Chondrocyte (in vitro differentiated cells): ENCODE results near the gene UACA. TPM values are rescaled to one million over a fixed set of nuclear protein-coding genes. Genes with fewer than 3 reads are reported as not detected.
"Not testable (repeated sequence)": the region's sequence is repeated elsewhere in the genome, so short reads cannot be mapped to it uniquely, and the experiment has no call there.

ENCODE experiments used
- DNase-seq: peaks from one replicate; pipeline ENCODE4 v3.0.0; 2021; ENCODE audit warnings: mixed read lengths, low spot score
- H3K27ac Mint-ChIP-seq: one replicate; pipeline ENCODE4 v1.8.0; 2021; ENCODE audit warnings: mild to moderate bottlenecking, moderate library complexity, mixed read lengths; ENCODE audit not compliant: unreplicated experiment
- H3K27me3 Mint-ChIP-seq: 2 replicates; pipeline ENCODE4 v1.8.0; 2021; ENCODE audit warnings: low read depth, mixed read lengths
- H3K36me3 Mint-ChIP-seq: 2 replicates; pipeline ENCODE4 v1.8.0; 2021; ENCODE audit warnings: low read depth, mixed read lengths
- H3K4me1 Mint-ChIP-seq: 2 replicates; pipeline ENCODE4 v1.8.0; 2021; ENCODE audit warnings: low read depth, mild to moderate bottlenecking, mixed read lengths
- H3K4me3 Mint-ChIP-seq: one replicate; pipeline ENCODE4 v1.8.0; 2021; ENCODE audit warnings: mild to moderate bottlenecking, moderate library complexity, mixed read lengths; ENCODE audit not compliant: unreplicated experiment
- H3K9me3 Mint-ChIP-seq: 2 replicates; pipeline ENCODE4 v1.8.0; 2021; ENCODE audit warnings: low read depth, mixed read lengths
- total RNA-seq: library from RNA; stranded (reverse); gene quantifications from 3 replicates; pipeline ENCODE4 v1.2.1, GENCODE V29; 2021
- TF ChIP-seq, protein P1 (sequence below): fragments of 200-600 bp; sonication (generic); IDR thresholded peaks from 2 replicates; pipeline ENCODE4 v1.5.0; 2021; ENCODE audit warnings: antibody characterized with exemption, mild to moderate bottlenecking, moderate library complexity

Gene UACA
- total RNA-seq, 1 donor from 2014 or later: 249 TPM

- TF ChIP-seq, protein P1, sequence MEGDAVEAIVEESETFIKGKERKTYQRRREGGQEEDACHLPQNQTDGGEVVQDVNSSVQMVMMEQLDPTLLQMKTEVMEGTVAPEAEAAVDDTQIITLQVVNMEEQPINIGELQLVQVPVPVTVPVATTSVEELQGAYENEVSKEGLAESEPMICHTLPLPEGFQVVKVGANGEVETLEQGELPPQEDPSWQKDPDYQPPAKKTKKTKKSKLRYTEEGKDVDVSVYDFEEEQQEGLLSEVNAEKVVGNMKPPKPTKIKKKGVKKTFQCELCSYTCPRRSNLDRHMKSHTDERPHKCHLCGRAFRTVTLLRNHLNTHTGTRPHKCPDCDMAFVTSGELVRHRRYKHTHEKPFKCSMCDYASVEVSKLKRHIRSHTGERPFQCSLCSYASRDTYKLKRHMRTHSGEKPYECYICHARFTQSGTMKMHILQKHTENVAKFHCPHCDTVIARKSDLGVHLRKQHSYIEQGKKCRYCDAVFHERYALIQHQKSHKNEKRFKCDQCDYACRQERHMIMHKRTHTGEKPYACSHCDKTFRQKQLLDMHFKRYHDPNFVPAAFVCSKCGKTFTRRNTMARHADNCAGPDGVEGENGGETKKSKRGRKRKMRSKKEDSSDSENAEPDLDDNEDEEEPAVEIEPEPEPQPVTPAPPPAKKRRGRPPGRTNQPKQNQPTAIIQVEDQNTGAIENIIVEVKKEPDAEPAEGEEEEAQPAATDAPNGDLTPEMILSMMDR: no peak
- no peak for DNase-seq
- no peaks in the 10 kb centered on the region for H3K9me3 Mint-ChIP-seq
- no peaks in the 10 kb centered on the region for H3K27me3 Mint-ChIP-seq
- peaks cover 19% of the 10 kb centered on the region for H3K36me3 Mint-ChIP-seq
- no peak overlapping the region for H3K4me3 Mint-ChIP-seq
- peaks cover 15% of the 10 kb centered on the region for H3K4me1 Mint-ChIP-seq
- H3K27ac Mint-ChIP-seq: peak overlapping the region; percentile 33
These were observed 93.2 kb downstream of the UACA start for GRCh38 chr15:70669966-70670658.

DNA sequence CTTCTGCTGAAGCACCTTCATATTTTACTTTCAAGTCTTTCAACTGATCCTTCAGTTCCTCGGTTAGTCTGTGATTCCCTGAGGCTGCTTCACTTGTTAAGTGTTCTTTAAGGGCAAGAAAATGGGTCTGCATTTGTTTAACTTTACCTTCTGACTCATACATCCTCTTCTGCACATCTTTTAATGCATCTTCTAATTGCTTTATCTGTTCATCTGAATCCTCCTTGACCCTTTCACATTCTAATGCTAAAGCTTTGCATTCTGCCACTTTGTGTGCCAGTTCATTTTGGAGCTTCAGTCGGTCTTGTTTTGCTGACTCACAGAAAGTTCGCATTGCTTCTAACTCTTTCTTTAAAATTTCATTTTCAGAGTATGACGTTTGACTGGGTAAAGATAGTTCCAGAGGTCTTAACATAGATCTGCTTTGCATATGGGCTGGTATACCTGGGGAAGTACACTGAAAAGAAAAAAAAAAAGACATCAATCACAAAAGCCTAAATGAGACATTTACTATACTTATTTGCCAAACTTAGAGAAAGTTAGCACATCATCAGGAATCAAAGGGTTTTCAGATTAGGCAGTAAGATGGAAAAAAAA, 94.3 kb downstream of the UACA start:
- Mint-ChIP-seq H3K9me3 (no peaks in the 10 kb centered on the region), H3K4me1 (peaks cover 15% of the 10 kb centered on the region), H3K27ac (no peak overlapping the region), H3K4me3 (no peak overlapping the region), H3K27me3 (no peaks in the 10 kb centered on the region), H3K36me3 (peaks cover 18% of the 10 kb centered on the region)
- TF ChIP-seq, protein P1: no peak
- DNase-seq: no peak

DNA sequence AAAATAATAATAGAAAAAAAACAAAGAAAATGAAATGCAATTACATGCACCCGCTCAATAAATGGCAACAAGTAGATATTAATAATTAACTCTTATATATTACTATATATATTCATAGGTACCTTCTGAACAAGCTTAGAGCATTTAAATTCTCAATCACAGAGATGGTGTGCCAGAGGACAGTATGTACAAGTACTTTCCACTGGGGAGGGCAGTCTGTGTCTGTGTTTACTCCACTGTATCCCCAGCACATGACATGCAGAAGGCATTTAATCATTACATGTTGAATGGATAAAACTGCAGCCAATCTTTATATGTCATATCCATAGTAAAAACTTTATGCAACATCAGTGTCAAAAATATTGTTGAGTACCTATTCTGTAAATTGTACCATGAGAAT, 97.8 kb downstream of the UACA start:
- no peak for DNase-seq
- Mint-ChIP-seq H3K4me1 (peaks cover 10% of the 10 kb centered on the region), H3K9me3 (no peaks in the 10 kb centered on the region)

GRCh38 chr15:70664494-70664893, 98.9 kb downstream of the UACA start:
- Mint-ChIP-seq H3K27me3 (no peaks in the 10 kb centered on the region), H3K27ac (no peak overlapping the region), H3K4me1 (peaks cover 10% of the 10 kb centered on the region), H3K36me3 (peaks cover 26% of the 10 kb centered on the region), H3K4me3 (no peak overlapping the region), H3K9me3 (no peaks in the 10 kb centered on the region)
- TF ChIP-seq, protein P1: no peak
- no peak for DNase-seq

More for the DNA sequence above, 97.8 kb downstream of the UACA start:
- no peak overlapping the region for H3K4me3 Mint-ChIP-seq
- H3K27me3 Mint-ChIP-seq: no peaks in the 10 kb centered on the region
- peaks cover 22% of the 10 kb centered on the region for H3K36me3 Mint-ChIP-seq
- H3K27ac Mint-ChIP-seq: no peak overlapping the region
- TF ChIP-seq, protein P1: no peak

- H3K27ac Mint-ChIP-seq, DNase-seq, H3K27me3 Mint-ChIP-seq, H3K9me3 Mint-ChIP-seq, H3K4me3 Mint-ChIP-seq: not testable (repeated sequence)
- H3K36me3 Mint-ChIP-seq: peaks cover 31% of the 10 kb centered on the region
- H3K4me1 Mint-ChIP-seq: peaks cover 12% of the 10 kb centered on the region
These were observed 100.3 kb downstream of the UACA start for GRCh38 chr15:70663069-70663468.
